ENCODE measurements around the gene TEP1. TPM values are rescaled to one million over a fixed set of nuclear protein-coding genes. Genes with fewer than 3 reads are reported as not detected.
A peak's percentile ranks its signal among the peaks of the same experiment; 100 is the strongest.

The TEP1 gene
- total RNA-seq, 1 experiment from 2014 or later, result 15.8 TPM

DNA sequence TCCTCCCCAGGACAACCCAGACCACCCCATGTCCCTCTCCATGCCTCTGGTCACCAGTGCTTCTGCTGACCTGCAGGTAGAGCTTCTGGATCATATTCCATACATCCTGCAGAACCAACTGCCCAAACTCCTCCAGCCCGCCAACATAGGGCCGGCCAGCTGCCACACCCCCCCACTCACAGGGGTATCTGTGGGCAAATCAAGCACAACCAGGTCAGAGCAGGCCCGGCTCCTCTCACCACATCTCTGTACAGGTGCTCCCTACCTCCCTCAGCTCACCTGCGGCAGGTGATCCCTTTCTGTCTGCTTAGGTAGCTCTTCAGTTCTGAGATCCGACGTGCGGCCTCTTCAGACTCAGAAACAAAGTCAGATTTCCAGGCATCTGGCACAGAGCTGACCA is 29.0 kb downstream of the TEP1 start:
- Histone ChIP-seq H3K23ac (ENCODE audit: insufficient read length, low read depth, low read length) (no peak overlapping the region), H3K4ac (ENCODE audit: low read depth, low read length) (no peak overlapping the region), H2BK12ac (ENCODE audit: insufficient read length, low read depth, low read length) (no peak overlapping the region), H3K27ac (ENCODE audit: insufficient read length, low read depth, low read length) (no peak overlapping the region), H3K79me1 (ENCODE audit: insufficient read depth, low read depth, low read length, poor library complexity, severe bottlenecking) (no peaks in the 10 kb centered on the region), H4K8ac (replicated peaks; ENCODE audit: insufficient read length, low read depth, low read length) (no peak overlapping the region), H2AFZ (ENCODE audit: low read length) (no peak overlapping the region), H2BK120ac (ENCODE audit: low read depth, low read length, poor library complexity, severe bottlenecking) (no peak overlapping the region), H3K9me3 (ENCODE audit: control insufficient read depth, low read depth, low read length) (no peaks in the 10 kb centered on the region), H3K27me3 (ENCODE audit: insufficient read depth, low read length) (no peaks in the 10 kb centered on the region), H3K9ac (ENCODE audit: extremely low read depth, insufficient read length, low read length) (no peak overlapping the region), H4K91ac (ENCODE audit: insufficient read length, low read depth, low read length) (no peak overlapping the region), H4K5ac (ENCODE audit: insufficient read length, low read depth, low read length) (no peak overlapping the region), H3K56ac (ENCODE audit: insufficient read length, low read depth, low read length) (no peak overlapping the region), H4K20me1 (ENCODE audit: control insufficient read depth, insufficient read depth, insufficient read length) (no peaks in the 10 kb centered on the region), H3K23me2 (ENCODE audit: insufficient read length, low read depth, low read length, poor library complexity, severe bottlenecking) (no peaks in the 10 kb centered on the region), H3K4me2 (ENCODE audit: insufficient read depth, insufficient read length, low read length) (no peak overlapping the region), H2BK5ac (ENCODE audit: insufficient read length, low read length) (no peak overlapping the region), H2BK20ac (ENCODE audit: low read depth, low read length, poor library complexity, severe bottlenecking) (no peak overlapping the region), H3K4me1 (ENCODE audit: insufficient read depth, low read length) (no peaks in the 10 kb centered on the region), H3K18ac (ENCODE audit: insufficient read length, low read depth, low read length) (no peak overlapping the region), H3T11ph (ENCODE audit: low read length) (no peak overlapping the region), H3K79me2 (ENCODE audit: insufficient read depth, low read length) (no peaks in the 10 kb centered on the region), H2AK5ac (ENCODE audit: insufficient read length, low read length) (no peak overlapping the region), H2BK15ac (ENCODE audit: low read depth, low read length) (no peak overlapping the region), H3K14ac (ENCODE audit: insufficient read depth, low read length) (no peak overlapping the region)
- TF ChIP-seq, protein P1, sequence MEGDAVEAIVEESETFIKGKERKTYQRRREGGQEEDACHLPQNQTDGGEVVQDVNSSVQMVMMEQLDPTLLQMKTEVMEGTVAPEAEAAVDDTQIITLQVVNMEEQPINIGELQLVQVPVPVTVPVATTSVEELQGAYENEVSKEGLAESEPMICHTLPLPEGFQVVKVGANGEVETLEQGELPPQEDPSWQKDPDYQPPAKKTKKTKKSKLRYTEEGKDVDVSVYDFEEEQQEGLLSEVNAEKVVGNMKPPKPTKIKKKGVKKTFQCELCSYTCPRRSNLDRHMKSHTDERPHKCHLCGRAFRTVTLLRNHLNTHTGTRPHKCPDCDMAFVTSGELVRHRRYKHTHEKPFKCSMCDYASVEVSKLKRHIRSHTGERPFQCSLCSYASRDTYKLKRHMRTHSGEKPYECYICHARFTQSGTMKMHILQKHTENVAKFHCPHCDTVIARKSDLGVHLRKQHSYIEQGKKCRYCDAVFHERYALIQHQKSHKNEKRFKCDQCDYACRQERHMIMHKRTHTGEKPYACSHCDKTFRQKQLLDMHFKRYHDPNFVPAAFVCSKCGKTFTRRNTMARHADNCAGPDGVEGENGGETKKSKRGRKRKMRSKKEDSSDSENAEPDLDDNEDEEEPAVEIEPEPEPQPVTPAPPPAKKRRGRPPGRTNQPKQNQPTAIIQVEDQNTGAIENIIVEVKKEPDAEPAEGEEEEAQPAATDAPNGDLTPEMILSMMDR (conservative IDR thresholded peaks at IDR 0.05), result no peak
- WGBS (ENCODE audit: extremely low coverage, insufficient read length, low lambda C conversion rate), result no CpG with 5 or more reads among the region's 7 CpGs
- Mint-ChIP-seq H3K4me1 (peaks cover 9% of the 10 kb centered on the region in 2 experiments; a peak in 3 of 4 replicates), H3K4me3 (no peak overlapping the region; a peak in 1 of 5 replicates), H3K27me3 (ENCODE audit: low read depth) (no peaks in the 10 kb centered on the region), H3K36me3 (ENCODE audit: insufficient read depth in 1 of 3, low read depth in 3 of 3) (peaks cover 35 to 86% (median 74%) of the 10 kb centered on the region in 3 experiments; a peak in 6 of 7 replicates), H3K27ac (peak overlapping the region in 1 of 3 experiments; percentile 23; a peak in 1 of 7 replicates), H3K9me3 (no peaks in the 10 kb centered on the region; a peak in 1 of 5 replicates)
- DNase-seq, result no peak
